ENCODE data around the gene ACOT9.
"Not testable (repeated sequence)": the region's sequence is repeated elsewhere in the genome, so short reads cannot be mapped to it uniquely, and the experiment has no call there.

The ACOT9 gene

GRCh38 chrX:23699636-23700194 is 43.4 kb downstream of the ACOT9 start:
- DNase-seq (ENCODE audit: low spot score in 2 of 2): no peak
- Mint-ChIP-seq H3K27me3 (no peaks in the 10 kb centered on the region), H3K4me1 (no peaks in the 10 kb centered on the region), H3K4me3 (peak overlapping the region; percentile 65), H3K9me3 (no peaks in the 10 kb centered on the region), H3K36me3 (peaks cover 6% of the 10 kb centered on the region), H3K27ac (peak overlapping the region; percentile 41)
- peak; percentile 69 for ATAC-seq (ENCODE audit: low read depth)

GRCh38 chrX:23694606-23695005 is 48.5 kb downstream of the ACOT9 start:
- Mint-ChIP-seq H3K4me3 (no peak overlapping the region), H3K4me1 (no peaks in the 10 kb centered on the region), H3K9me3 (no peaks in the 10 kb centered on the region), H3K36me3 (no peaks in the 10 kb centered on the region), H3K27ac (no peak overlapping the region), H3K27me3 (no peaks in the 10 kb centered on the region)
- peak in 1 of 2 donors; percentile 18 for DNase-seq (ENCODE audit: low spot score in 2 of 2)
- ATAC-seq (ENCODE audit: low read depth): peak; percentile 63

GRCh38 chrX:23692166-23692565 is 50.9 kb downstream of the ACOT9 start:
- no peaks in the 10 kb centered on the region for H3K4me1 Mint-ChIP-seq
- DNase-seq (ENCODE audit: low spot score in 2 of 2) (no peak), ATAC-seq (ENCODE audit: low read depth) (no peak)
- H3K27ac Mint-ChIP-seq: no peak overlapping the region
- H3K4me3 Mint-ChIP-seq: no peak overlapping the region
- H3K27me3 Mint-ChIP-seq: no peaks in the 10 kb centered on the region
- no peaks in the 10 kb centered on the region for H3K9me3 Mint-ChIP-seq
- no peaks in the 10 kb centered on the region for H3K36me3 Mint-ChIP-seq

GRCh38 chrX:23676486-23676885 is 66.6 kb downstream of the ACOT9 start:
- DNase-seq (ENCODE audit: low spot score in 2 of 2); ATAC-seq (ENCODE audit: low read depth); H3K4me1 Mint-ChIP-seq; H3K4me3 Mint-ChIP-seq; H3K27ac Mint-ChIP-seq; H3K27me3 Mint-ChIP-seq; H3K9me3 Mint-ChIP-seq; H3K36me3 Mint-ChIP-seq: not testable (repeated sequence)

- H3K27ac Mint-ChIP-seq: no peak overlapping the region
- ATAC-seq (ENCODE audit: low read depth): no peak
Measured at GRCh38 chrX:23673108-23673507, 70.0 kb downstream of the ACOT9 start.

GRCh38 chrX:23670528-23670927 is 72.5 kb downstream of the ACOT9 start:
- no peaks in the 10 kb centered on the region for H3K9me3 Mint-ChIP-seq
- H3K4me3 Mint-ChIP-seq: no peak overlapping the region
- no peak overlapping the region for H3K27ac Mint-ChIP-seq
- ATAC-seq (ENCODE audit: low read depth): no peak
- peaks cover 10% of the 10 kb centered on the region for H3K4me1 Mint-ChIP-seq
- H3K36me3 Mint-ChIP-seq: no peaks in the 10 kb centered on the region
- no peaks in the 10 kb centered on the region for H3K27me3 Mint-ChIP-seq
- no peak for DNase-seq (ENCODE audit: low spot score in 2 of 2)

More at GRCh38 chrX:23673108-23673507, 70.0 kb downstream of the ACOT9 start:
- H3K36me3 Mint-ChIP-seq: peaks cover 4% of the 10 kb centered on the region
- no peak for DNase-seq (ENCODE audit: low spot score in 2 of 2)
- no peaks in the 10 kb centered on the region for H3K9me3 Mint-ChIP-seq
- peaks cover 2% of the 10 kb centered on the region for H3K4me1 Mint-ChIP-seq
- no peak overlapping the region for H3K4me3 Mint-ChIP-seq
- no peaks in the 10 kb centered on the region for H3K27me3 Mint-ChIP-seq

- Mint-ChIP-seq H3K27me3 (no peaks in the 10 kb centered on the region), H3K9me3 (no peaks in the 10 kb centered on the region), H3K4me1 (peaks cover 10% of the 10 kb centered on the region), H3K36me3 (no peaks in the 10 kb centered on the region), H3K27ac (peak overlapping the region; percentile 95), H3K4me3 (peak overlapping the region; percentile 97)
- DNase-seq (ENCODE audit: low spot score in 2 of 2) (no peak), ATAC-seq (ENCODE audit: low read depth) (no peak)
Measured at GRCh38 chrX:23668335-23668734, 74.7 kb downstream of the ACOT9 start.

- peaks cover 11% of the 10 kb centered on the region for H3K4me1 Mint-ChIP-seq
- H3K4me3 Mint-ChIP-seq: peak within 1 kb of the TSS; percentile 97
- no peaks in the 10 kb centered on the region for H3K36me3 Mint-ChIP-seq
- DNase-seq (ENCODE audit: low spot score in 2 of 2): peak; percentile 59 to 62
- peak within 1 kb of the TSS; percentile 95 for H3K27ac Mint-ChIP-seq
- no peaks in the 10 kb centered on the region for H3K9me3 Mint-ChIP-seq
- no peaks in the 10 kb centered on the region for H3K27me3 Mint-ChIP-seq
- peak; percentile 79 for ATAC-seq (ENCODE audit: low read depth)
Measured at GRCh38 chrX:23667239-23668177, 75.6 kb downstream of the ACOT9 start, which contains the start of gene PRDX4. Gene PRDX4, plus strand, starts transcription at chrX:23667493. Its CDS starts 78 bp downstream, at chrX:23667571.

GRCh38 chrX:23666282-23666681 is 76.8 kb downstream of the ACOT9 start:
- no peak for ATAC-seq (ENCODE audit: low read depth)
- no peaks in the 10 kb centered on the region for H3K9me3 Mint-ChIP-seq

GRCh38 chrX:23664496-23664895 is 78.6 kb downstream of the ACOT9 start:
- Mint-ChIP-seq H3K36me3 (no peaks in the 10 kb centered on the region), H3K4me3 (no peak overlapping the region), H3K4me1 (peaks cover 19% of the 10 kb centered on the region), H3K27me3 (no peaks in the 10 kb centered on the region), H3K9me3 (no peaks in the 10 kb centered on the region), H3K27ac (peak overlapping the region; percentile 78)
- no peak for ATAC-seq (ENCODE audit: low read depth)
- DNase-seq (ENCODE audit: low spot score in 2 of 2): no peak

More at GRCh38 chrX:23666282-23666681, 76.8 kb downstream of the ACOT9 start:
- no peaks in the 10 kb centered on the region for H3K27me3 Mint-ChIP-seq
- peak overlapping the region; percentile 41 for H3K4me3 Mint-ChIP-seq
- no peak overlapping the region for H3K27ac Mint-ChIP-seq
- no peaks in the 10 kb centered on the region for H3K36me3 Mint-ChIP-seq
- H3K4me1 Mint-ChIP-seq: peaks cover 15% of the 10 kb centered on the region
- no peak for DNase-seq (ENCODE audit: low spot score in 2 of 2)

GRCh38 chrX:23662853-23663252 is 80.2 kb downstream of the ACOT9 start:
- ATAC-seq (ENCODE audit: low read depth): peak; percentile 20
- no peak for DNase-seq (ENCODE audit: low spot score in 2 of 2)
- Mint-ChIP-seq H3K36me3 (no peaks in the 10 kb centered on the region), H3K4me1 (peaks cover 15% of the 10 kb centered on the region), H3K27me3 (no peaks in the 10 kb centered on the region), H3K27ac (peak overlapping the region; percentile 84), H3K9me3 (no peaks in the 10 kb centered on the region), H3K4me3 (no peak overlapping the region)

GRCh38 chrX:23662187-23662586 is 80.9 kb downstream of the ACOT9 start:
- Mint-ChIP-seq H3K9me3 (no peaks in the 10 kb centered on the region), H3K36me3 (no peaks in the 10 kb centered on the region), H3K27me3 (no peaks in the 10 kb centered on the region), H3K4me3 (peak overlapping the region; percentile 37), H3K4me1 (peaks cover 14% of the 10 kb centered on the region), H3K27ac (peak overlapping the region; percentile 84)
- peak; percentile 71 for ATAC-seq (ENCODE audit: low read depth)
- DNase-seq (ENCODE audit: low spot score in 2 of 2): peak in 1 of 2 donors; percentile 18

- H3K4me3 Mint-ChIP-seq: no peak overlapping the region
- peak overlapping the region; percentile 84 for H3K27ac Mint-ChIP-seq
Measured at GRCh38 chrX:23661671-23662070, 81.4 kb downstream of the ACOT9 start.

GRCh38 chrX:23660766-23661132 is 82.3 kb downstream of the ACOT9 start:
- peaks cover 11% of the 10 kb centered on the region for H3K4me1 Mint-ChIP-seq
- H3K27me3 Mint-ChIP-seq: no peaks in the 10 kb centered on the region
- no peak for ATAC-seq (ENCODE audit: low read depth)
- peak overlapping the region; percentile 62 for H3K27ac Mint-ChIP-seq
- no peak overlapping the region for H3K4me3 Mint-ChIP-seq
- no peaks in the 10 kb centered on the region for H3K9me3 Mint-ChIP-seq
- H3K36me3 Mint-ChIP-seq: no peaks in the 10 kb centered on the region
- DNase-seq (ENCODE audit: low spot score in 2 of 2): no peak

More at GRCh38 chrX:23661671-23662070, 81.4 kb downstream of the ACOT9 start:
- H3K36me3 Mint-ChIP-seq: no peaks in the 10 kb centered on the region
- H3K27me3 Mint-ChIP-seq: no peaks in the 10 kb centered on the region
- ATAC-seq (ENCODE audit: low read depth) (no peak), DNase-seq (ENCODE audit: low spot score in 2 of 2) (no peak)
- H3K9me3 Mint-ChIP-seq: no peaks in the 10 kb centered on the region
- H3K4me1 Mint-ChIP-seq: peaks cover 12% of the 10 kb centered on the region

Measured in memory B cell (primary cell).